ENCODE results near the gene HAUS7. TPM values are rescaled to one million over a fixed set of nuclear protein-coding genes. Genes with fewer than 3 reads are reported as not detected.

Gene HAUS7
- polyA plus RNA-seq, 2 of the 4 experiments (the other 2 are of a cell fraction): 39.1 to 53.6 TPM

- FAIRE-seq: peak; percentile 36
- no peak for DNase-seq (ENCODE audit: low read depth in 1 of 2, low spot score in 1 of 2)
- TF ChIP-seq HOXB13 (CRISPR knock-in tag; IDR thresholded peaks at IDR 0.05; ENCODE audit: low read depth): no peak
- no peak for TF ChIP-seq CTCF (IDR thresholded peaks at IDR 0.05)
- TF ChIP-seq CHD4 (IDR thresholded peaks at IDR 0.05; ENCODE audit: borderline replicate concordance): no peak
- no peak for TF ChIP-seq MAFK (IDR thresholded peaks at IDR 0.05; ENCODE audit: partially characterized antibody)
- TF ChIP-seq KDM5A (IDR thresholded peaks at IDR 0.05): no peak
- no peak for TF ChIP-seq REST (IDR thresholded peaks at IDR 0.05)
- TF ChIP-seq TFCP2L1 (CRISPR knock-in tag; IDR thresholded peaks at IDR 0.05): no peak
- TF ChIP-seq CBX2 (IDR thresholded peaks at IDR 0.05; ENCODE audit: borderline replicate concordance, low read depth): no peak
- TF ChIP-seq ZFP36 (IDR thresholded peaks at IDR 0.05; ENCODE audit: borderline replicate concordance, partially characterized antibody): no peak
- TF ChIP-seq FOXS1 (CRISPR knock-in tag; IDR thresholded peaks at IDR 0.05): no peak
- no peak for TF ChIP-seq JUNB (IDR thresholded peaks at IDR 0.05)
- no peak for TF ChIP-seq E2F6 (IDR thresholded peaks at IDR 0.05; ENCODE audit: borderline replicate concordance, low read depth)
- TF ChIP-seq CEBPB (IDR thresholded peaks at IDR 0.05): no peak
- ChIA-PET POLR2A (no interaction called here), CTCF (interaction anchor here (1.6 to 11.1 kb wide), 2 partner anchors 7 to 40 kb away, joined by 6 to 130 read pairs; no protein-coding TSS in a partner anchor)
- 86% methylated on average over 8 of the region's 12 CpGs for WGBS (ENCODE audit: missing lambda C conversion rate)
- no peaks in the 10 kb centered on the region for H3K9me3 ChIP-seq
- H3K4me1 ChIP-seq: peaks cover 3% of the 10 kb centered on the region; the same call in 1 of the 3 replicates
- no peak overlapping the region for H3K27ac ChIP-seq
- ATAC-seq: no peak
- H3K4me3 ChIP-seq: no peak overlapping the region
- H3K4me2 ChIP-seq: no peak overlapping the region
Measured at GRCh38 chrX:153468008-153468580, 2.3 kb downstream of the HAUS7 start.

- Histone ChIP-seq H3K4me1 (peaks cover 3% of the 10 kb centered on the region; the same call in 1 of the 3 replicates), H3K27ac (no peak overlapping the region), H3K4me2 (no peak overlapping the region), H3K9me3 (no peaks in the 10 kb centered on the region), H3K4me3 (no peak overlapping the region)
- ATAC-seq: no peak
- no peak for DNase-seq (ENCODE audit: low read depth in 1 of 2, low spot score in 1 of 2)
- no peak for TF ChIP-seq HES2 (IDR thresholded peaks at IDR 0.05)
- no peak for TF ChIP-seq HOXB13 (CRISPR knock-in tag; IDR thresholded peaks at IDR 0.05; ENCODE audit: low read depth)
- TF ChIP-seq MAZ (IDR thresholded peaks at IDR 0.05; ENCODE audit: borderline replicate concordance, low read depth, low read length): no peak
- TF ChIP-seq EHMT2 (IDR thresholded peaks at IDR 0.05; ENCODE audit: low read depth): no peak
- TF ChIP-seq RARB (CRISPR knock-in tag; IDR thresholded peaks at IDR 0.05): no peak
- no peak for TF ChIP-seq PBX3 (IDR thresholded peaks at IDR 0.05)
- no peak for TF ChIP-seq CTCF (IDR thresholded peaks at IDR 0.05)
- no peak for TF ChIP-seq SMC3 (IDR thresholded peaks at IDR 0.05)
- TF ChIP-seq HOXB5 (CRISPR knock-in tag; IDR thresholded peaks at IDR 0.05): no peak
- TF ChIP-seq KDM1A (IDR thresholded peaks at IDR 0.05; ENCODE audit: low read depth): no peak
- TF ChIP-seq FOSL2 (IDR thresholded peaks at IDR 0.05): no peak
- no peak for TF ChIP-seq FOSL2 (CRISPR knock-in tag; IDR thresholded peaks at IDR 0.05)
- TF ChIP-seq CHD2 (IDR thresholded peaks at IDR 0.05; ENCODE audit: low read length, partially characterized antibody): no peak
- no peak for TF ChIP-seq RNF2 (IDR thresholded peaks at IDR 0.05; ENCODE audit: borderline replicate concordance, low read depth)
- TF ChIP-seq FOSB (CRISPR knock-in tag; IDR thresholded peaks at IDR 0.05): no peak
- no peak for TF ChIP-seq KDM5A (IDR thresholded peaks at IDR 0.05)
- ChIA-PET POLR2A (interaction anchor here (0.6 kb wide), 1 partner anchor 36 kb away, joined by 5 read pairs; no protein-coding TSS in a partner anchor), CTCF (no interaction called here)
- no peak for FAIRE-seq
- 91% methylated on average over 6 of the region's 19 CpGs for WGBS (ENCODE audit: missing lambda C conversion rate)
Measured at GRCh38 chrX:153465691-153466380, 4.5 kb downstream of the HAUS7 start.

Measured in A549 (cell line).